VCaP (cell line): Measurements from ENCODE around the gene VPS16.
A peak's percentile ranks its signal among the peaks of the same experiment; 100 is the strongest.

Experiments
- H3K27ac ChIP-seq: fragments of 450-650 bp; 2 replicates; pipeline ENCODE4 v1.5.1; 2017
- CTCF ChIP-seq: fragments of 450-650 bp; conservative IDR thresholded peaks from 2 replicates; pipeline ENCODE4 v1.5.1; 2017; ENCODE audit warnings: mild to moderate bottlenecking, moderate library complexity

Gene VPS16

DNA sequence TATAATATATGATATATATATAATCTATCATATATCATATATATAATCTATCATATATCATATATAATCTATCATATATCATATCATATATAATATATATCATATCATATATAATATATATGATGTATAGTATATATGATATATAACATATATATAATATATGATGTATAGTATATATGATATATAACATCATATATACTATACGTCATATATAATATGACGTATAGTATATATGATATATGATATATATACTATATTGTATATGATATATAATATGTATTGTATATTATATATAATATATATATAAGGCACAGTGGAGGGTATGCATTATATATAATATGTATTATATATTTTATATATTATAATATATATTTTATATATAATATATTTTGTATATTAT is 69.4 kb downstream of the VPS16 start:
- H3K27ac ChIP-seq = no peak overlapping the region
- TF ChIP-seq CTCF = no peak

DNA sequence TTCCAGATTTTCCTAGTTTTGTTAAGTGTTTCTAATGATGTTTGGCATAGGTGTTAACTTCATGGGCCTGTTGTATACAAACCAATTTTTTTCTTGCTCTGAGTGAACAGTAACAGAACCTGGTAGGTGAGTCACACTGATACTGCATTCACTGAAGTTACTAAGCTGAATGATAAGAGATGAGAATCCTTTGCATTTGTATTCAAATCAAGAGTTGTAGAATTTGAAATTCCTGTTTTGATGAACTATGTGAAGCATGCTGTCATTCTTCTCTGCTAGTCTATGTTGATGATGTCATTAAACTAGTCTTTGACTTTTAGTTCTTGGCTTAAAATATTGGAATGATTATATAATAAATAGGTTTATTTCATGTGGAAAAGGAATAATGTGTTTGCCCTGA is 70.7 kb downstream of the VPS16 start:
- TF ChIP-seq CTCF = no peak
- no peak overlapping the region for H3K27ac ChIP-seq

DNA sequence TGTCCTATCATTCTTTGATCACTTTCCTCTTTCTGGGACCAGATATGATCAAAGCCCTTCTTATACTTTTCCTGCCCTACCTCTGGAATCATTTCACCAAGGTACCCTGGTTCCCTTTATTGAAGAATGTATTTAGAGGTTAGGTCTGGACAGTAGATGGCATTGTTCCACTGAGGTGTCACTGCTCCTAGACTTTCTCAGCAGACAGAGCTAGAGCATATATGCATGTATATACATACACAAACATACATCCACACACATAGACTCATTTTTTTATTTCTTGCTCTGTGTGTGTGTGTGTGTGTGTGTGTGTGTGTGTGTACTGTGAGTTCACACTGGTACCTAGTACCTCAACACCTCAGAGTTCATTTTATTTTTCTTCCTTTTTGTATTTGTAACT is 73.6 kb downstream of the VPS16 start:
- no peak overlapping the region for H3K27ac ChIP-seq
- peak; percentile 74 for TF ChIP-seq CTCF
